Ovary (tissue), 9 donors: ENCODE results near the gene GDPD4. TPM values are rescaled to one million over a fixed set of nuclear protein-coding genes. Genes with fewer than 3 reads are reported as not detected.

ENCODE experiments used
- DNase-seq, 5 donors: peaks; one replicate each; pipeline ENCODE4 v3.0.0-alpha.2; 2019 to 2020
- H3K27ac ChIP-seq, 2 donors: fragments of 200-600 bp; one replicate each; pipeline versions ENCODE4 v1.5.1 to v1.8.0; 2019 to 2022
- H3K27me3 ChIP-seq: fragments of 200-600 bp; one replicate; pipeline ENCODE4 v1.8.0; 2022
- H3K36me3 ChIP-seq: fragments of 200-600 bp; sonication (generic); one replicate; pipeline ENCODE4 v1.5.1; 2019
- H3K4me1 ChIP-seq: one replicate; pipeline ENCODE4 v1.8.1; 2013; ENCODE audit warnings: mild to moderate bottlenecking, moderate library complexity; ENCODE audit not compliant: insufficient read depth
- H3K4me3 ChIP-seq: fragments of 200-600 bp; sonication (generic); one replicate; pipeline ENCODE4 v1.5.1; 2017
- H3K9me3 ChIP-seq, 2 donors: fragments of 200-600 bp in 1 of 2; sonication (generic) in 1 of 2; one replicate each; pipeline versions ENCODE4 v1.5.1 to v1.8.1; 2013 to 2019; ENCODE audit warnings: mild to moderate bottlenecking in 1 of 2, moderate library complexity in 1 of 2
- EP300 ChIP-seq: sonication (generic); formaldehyde crosslinking; IDR thresholded peaks from one replicate; pipeline ENCODE4 v1.6.1; 2017; ENCODE audit warnings: antibody characterized with exemption
- POLR2A ChIP-seq: fragments of 450-650 bp; IDR thresholded peaks from one replicate; pipeline ENCODE4 v1.6.1; 2017; ENCODE audit warnings: antibody characterized with exemption, mild to moderate bottlenecking, moderate library complexity
- WGBS, 3 donors: extraction: QIAGEN DNeasy Blood & Tissue Kit in 1 of 3; methylation state at CpG; one replicate each; pipeline versions ENCODE4 v1.1.5 to v1.1.7; 2013 to 2017; 5-methylcytosine and 5-hydroxymethylcytosine counted together
- intact Hi-C, 4 donors: fragments of 100-400 bp; cut with DNase I; formaldehyde crosslinking; loops; one replicate each; pipeline versions ENCODE4 v1.11.0 to v1.15.1; 2022 to 2023
- polyA plus RNA-seq, 2 donors: library from polyadenylated mRNA; stranded (reverse); fragments of 200-250 nt in 1 of 2; fragments of 350-450 nt in 1 of 2; fragmentation: Illumina TruSeq in 1 of 2; extraction: RNeasy Lipid Tissue Mini Kit (QIAGEN cat#74804) in 1 of 2; gene quantifications; one replicate each; pipeline ENCODE4 v1.2.3, GENCODE V29; 2013 to 2014
- total RNA-seq, 7 donors: library from RNA; depleted of rRNA in 2 of 7; stranded (reverse); fragments of >200 nt in 2 of 7; fragmentation: NEBNext Ultra II Directional in 3 of 7; extraction: Animal tissue kit (Norgen Biotek cat#: 25700) in 3 of 7; gene quantifications; one replicate each; pipeline versions ENCODE4 v1.1.0 to v1.2.4, GENCODE V29; 2016 to 2023
- TF ChIP-seq, protein P1 (sequence below), 3 donors: fragments of 450-650 bp in 2 of 3; fragments of 200-600 bp in 1 of 3; IDR thresholded peaks; one replicate each; pipeline versions ENCODE4 v1.5.1 to v1.8.0; 2016 to 2022; ENCODE audit warnings: antibody characterized with exemption in 3 of 3, mild to moderate bottlenecking in 1 of 3
- donor health status: DM: no; HTN: no; CAD: no; lungs with moderate emphysema.
- donor health status: DM: no; HTN: no; CAD: no.
- donor health status: Bipolar disorder and iron deficiency.
- donor health status: DM: yes; HTN: yes; CAD: no.
- donor health status: DM: no; HTN: no; CAD: no.
- donor health status: DM: yes; HTN: yes; CAD: no.

The GDPD4 gene
- total and polyA plus RNA-seq, 9 donors, result 0.32 TPM; not detected in 8

DNA sequence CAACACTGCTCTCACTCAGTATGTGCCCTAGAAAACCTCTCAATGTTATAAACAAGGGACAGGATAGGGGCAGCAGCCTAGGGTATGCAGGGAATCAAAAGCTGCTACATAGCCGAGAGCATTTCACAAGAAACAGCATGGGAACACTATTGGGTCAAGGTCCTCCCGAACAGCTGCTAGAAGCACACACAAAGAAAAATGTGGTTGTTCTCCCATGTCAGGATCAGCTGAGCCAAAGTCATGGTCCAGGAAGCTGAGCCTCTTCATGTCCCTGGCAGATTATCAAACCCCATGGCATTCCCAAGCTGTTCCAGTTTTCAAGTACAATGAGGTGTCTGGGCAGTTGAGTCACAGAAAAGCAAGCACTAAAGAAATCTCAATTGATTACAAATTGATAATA, 21.0 kb upstream of the GDPD4 start:
- DNase-seq, result peak in 2 of 5 donors; percentile 38 to 50
- no peak overlapping the region for H3K27ac ChIP-seq

DNA sequence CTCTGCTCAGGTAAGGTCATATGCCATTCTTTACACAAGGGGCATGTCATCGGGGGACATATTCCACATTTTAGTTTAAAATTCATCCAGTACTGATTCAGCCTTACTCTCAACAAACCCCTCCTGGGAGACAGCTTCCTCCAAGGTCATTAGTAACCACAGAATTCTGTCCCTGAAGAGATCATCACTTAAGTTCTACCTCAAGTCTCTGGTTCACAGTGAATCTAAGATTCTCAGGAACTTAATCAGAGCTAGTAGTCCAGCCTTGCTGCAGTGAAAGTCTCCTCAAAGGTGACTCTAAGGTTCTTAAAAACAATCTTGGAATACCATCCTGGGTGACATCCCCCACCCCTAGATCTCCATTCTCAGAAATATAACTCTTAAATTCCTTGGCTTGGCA, 18.9 kb upstream of the GDPD4 start:
- DNase-seq, result no peak
- intact Hi-C loops, result no loop called here
- H3K4me3 ChIP-seq, result no peak overlapping the region
- H3K4me1 ChIP-seq, result peaks cover 12% of the 10 kb centered on the region
- no peak overlapping the region for H3K27ac ChIP-seq
- TF ChIP-seq, protein P1, sequence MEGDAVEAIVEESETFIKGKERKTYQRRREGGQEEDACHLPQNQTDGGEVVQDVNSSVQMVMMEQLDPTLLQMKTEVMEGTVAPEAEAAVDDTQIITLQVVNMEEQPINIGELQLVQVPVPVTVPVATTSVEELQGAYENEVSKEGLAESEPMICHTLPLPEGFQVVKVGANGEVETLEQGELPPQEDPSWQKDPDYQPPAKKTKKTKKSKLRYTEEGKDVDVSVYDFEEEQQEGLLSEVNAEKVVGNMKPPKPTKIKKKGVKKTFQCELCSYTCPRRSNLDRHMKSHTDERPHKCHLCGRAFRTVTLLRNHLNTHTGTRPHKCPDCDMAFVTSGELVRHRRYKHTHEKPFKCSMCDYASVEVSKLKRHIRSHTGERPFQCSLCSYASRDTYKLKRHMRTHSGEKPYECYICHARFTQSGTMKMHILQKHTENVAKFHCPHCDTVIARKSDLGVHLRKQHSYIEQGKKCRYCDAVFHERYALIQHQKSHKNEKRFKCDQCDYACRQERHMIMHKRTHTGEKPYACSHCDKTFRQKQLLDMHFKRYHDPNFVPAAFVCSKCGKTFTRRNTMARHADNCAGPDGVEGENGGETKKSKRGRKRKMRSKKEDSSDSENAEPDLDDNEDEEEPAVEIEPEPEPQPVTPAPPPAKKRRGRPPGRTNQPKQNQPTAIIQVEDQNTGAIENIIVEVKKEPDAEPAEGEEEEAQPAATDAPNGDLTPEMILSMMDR (IDR thresholded peaks at IDR 0.05), result no peak
- TF ChIP-seq EP300 (no peak), POLR2A (no peak)
- no peaks in the 10 kb centered on the region for H3K36me3 ChIP-seq
- WGBS, 3 donors, result 43 to 63% (median 52%) methylated on average over 1 of the region's 1 CpG
- H3K27me3 ChIP-seq, result no peaks in the 10 kb centered on the region
- no peaks in the 10 kb centered on the region for H3K9me3 ChIP-seq

More for the DNA sequence above, 21.0 kb upstream of the GDPD4 start:
- no peaks in the 10 kb centered on the region for H3K27me3 ChIP-seq
- no peak overlapping the region for H3K4me3 ChIP-seq
- H3K9me3 ChIP-seq, result no peaks in the 10 kb centered on the region
- TF ChIP-seq, protein P1 (IDR thresholded peaks at IDR 0.05), result no peak
- no peak for TF ChIP-seq EP300
- TF ChIP-seq POLR2A, result no peak
- peaks cover 6% of the 10 kb centered on the region for H3K4me1 ChIP-seq
- intact Hi-C loops, result no loop called here
- 8 to 33% (median 10%) methylated on average over 2 of the region's 2 CpGs for WGBS, 3 donors
- no peaks in the 10 kb centered on the region for H3K36me3 ChIP-seq

DNA sequence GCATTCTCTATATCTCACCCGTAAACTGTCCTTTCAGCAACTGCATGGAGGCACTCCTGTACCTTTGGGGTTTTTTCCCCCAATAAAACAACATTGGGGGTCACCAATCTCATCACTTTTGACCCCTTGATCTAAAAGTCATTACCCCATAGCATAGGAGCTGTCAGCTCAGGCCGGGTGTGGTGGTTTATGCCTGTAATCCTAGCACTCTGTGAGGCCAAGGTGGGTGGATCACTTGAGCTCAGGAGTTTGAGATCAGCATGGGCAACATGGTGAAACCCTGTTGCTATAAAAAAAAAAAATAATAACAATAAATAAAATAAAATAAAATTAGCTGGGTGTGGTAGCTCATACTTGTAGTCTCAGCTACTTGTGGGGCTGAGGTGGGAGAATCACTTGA, 17.1 kb upstream of the GDPD4 start:
- intact Hi-C loops, result no loop called here
- Histone ChIP-seq H3K27ac (no peak overlapping the region), H3K4me1 (peaks cover 12% of the 10 kb centered on the region), H3K27me3 (no peaks in the 10 kb centered on the region), H3K9me3 (no peaks in the 10 kb centered on the region), H3K4me3 (no peak overlapping the region), H3K36me3 (no peaks in the 10 kb centered on the region)
- 89 to 91% (median 90%) methylated on average over 2 of the region's 2 CpGs for WGBS, 3 donors
- DNase-seq, result no peak
- TF ChIP-seq, protein P1 (IDR thresholded peaks at IDR 0.05), result no peak
- TF ChIP-seq EP300 (no peak), POLR2A (no peak)

DNA sequence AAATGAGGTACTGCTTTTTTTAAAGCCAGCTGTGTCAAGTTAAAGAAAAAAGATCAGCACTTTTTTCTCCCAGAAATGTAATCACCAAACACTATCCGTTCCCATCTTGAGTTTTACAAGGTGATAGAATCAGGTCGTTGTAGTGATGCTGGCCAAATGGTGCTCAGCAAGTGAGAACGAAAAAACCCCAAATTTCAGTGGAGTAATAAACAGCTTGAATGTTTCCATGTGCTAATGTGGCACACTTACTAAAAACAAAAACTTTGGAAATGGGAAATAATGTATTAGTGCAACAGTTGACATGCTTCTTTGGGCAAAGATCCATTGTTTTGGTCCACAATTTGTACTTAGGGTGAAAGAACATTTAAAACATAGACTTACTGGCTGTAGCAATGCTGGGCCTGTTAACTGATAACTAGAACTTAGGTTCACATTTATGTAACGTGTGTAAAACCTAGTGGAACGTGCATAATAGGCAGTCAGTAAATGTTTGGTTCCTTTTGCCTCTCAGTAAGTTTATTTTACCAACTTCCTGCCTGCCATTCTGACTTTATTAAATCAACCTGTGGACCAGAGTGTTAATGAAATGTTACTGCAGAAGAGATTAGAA, 15.4 kb upstream of the GDPD4 start:
- WGBS, 3 donors, result 6 to 13% (median 7%) methylated on average over 5 of the region's 5 CpGs
- Histone ChIP-seq H3K4me3 (no peak overlapping the region), H3K4me1 (peaks cover 7% of the 10 kb centered on the region), H3K27me3 (no peaks in the 10 kb centered on the region), H3K9me3 (no peaks in the 10 kb centered on the region), H3K36me3 (no peaks in the 10 kb centered on the region), H3K27ac (no peak overlapping the region)
- intact Hi-C loops, result no loop called here
- DNase-seq, result no peak
- TF ChIP-seq, protein P1 (IDR thresholded peaks at IDR 0.05), result no peak
- no peak for TF ChIP-seq POLR2A
- TF ChIP-seq EP300, result no peak
